D721Med (cell line): Measurements from ENCODE around the gene LARP1.

Experiments
- DNase-seq: peaks from one replicate; pipeline ENCODE4 v3.0.0; 2011; ENCODE audit warnings: low spot score; ENCODE audit not compliant: insufficient read length
- FAIRE-seq: peaks from 2 replicates; lab custom pipeline; 2011; peaks lifted over from hg19 to GRCh38; lab: Jason Lieb, UNC
- TF ChIP-seq, protein P1 (sequence below): IDR thresholded peaks from 2 replicates; pipeline ENCODE4 v1.5.1; 2012; ENCODE audit warnings: mild to moderate bottlenecking, control low read depth; ENCODE audit not compliant: insufficient read depth; ENCODE audit errors: missing control alignments

LARP1 gene

DNA sequence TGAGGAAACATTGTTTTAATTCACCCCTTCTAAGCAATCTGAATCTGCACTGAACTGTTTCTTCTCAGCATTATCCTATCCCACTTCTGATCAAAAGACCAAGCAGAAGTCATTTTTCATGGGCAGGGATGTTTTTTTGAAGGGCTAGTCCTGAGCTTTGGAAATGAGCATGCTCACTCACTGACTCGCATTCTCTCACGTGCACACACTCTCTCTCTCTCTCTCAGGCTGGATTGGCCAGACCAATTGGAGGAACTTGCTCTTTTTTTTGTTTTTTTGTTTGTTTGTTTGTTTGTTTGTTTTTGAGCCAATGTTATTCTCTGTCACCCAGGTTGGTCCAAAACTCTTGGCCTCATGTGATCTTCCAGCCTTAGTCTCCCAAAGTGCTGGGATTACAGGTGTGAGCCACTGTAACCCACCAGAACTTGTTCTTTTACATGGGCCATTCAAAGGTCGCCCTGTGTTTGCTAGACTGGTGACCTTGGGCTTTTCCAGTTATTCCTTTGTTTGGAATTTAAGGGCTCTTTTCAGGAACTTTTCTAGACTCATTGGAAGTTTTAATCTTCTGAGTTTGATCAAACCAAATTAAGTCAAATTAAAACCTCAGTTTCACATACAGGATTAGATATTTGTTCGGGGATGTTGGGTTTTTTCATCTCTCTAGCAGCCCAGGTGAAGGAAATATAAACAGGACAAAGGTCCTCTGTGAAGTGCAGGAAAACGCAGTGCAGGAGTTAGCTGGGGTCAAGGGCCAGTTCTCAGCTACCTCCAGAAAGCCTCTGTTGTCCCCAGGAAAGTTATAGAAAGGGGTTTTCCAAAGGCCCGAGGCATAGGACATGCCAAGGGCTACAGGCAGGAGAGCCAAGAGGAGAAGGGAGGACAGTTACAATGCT lies 82.1 kb downstream of the LARP1 start:
- DNase-seq (no peak), FAIRE-seq (no peak)
- TF ChIP-seq, protein P1, sequence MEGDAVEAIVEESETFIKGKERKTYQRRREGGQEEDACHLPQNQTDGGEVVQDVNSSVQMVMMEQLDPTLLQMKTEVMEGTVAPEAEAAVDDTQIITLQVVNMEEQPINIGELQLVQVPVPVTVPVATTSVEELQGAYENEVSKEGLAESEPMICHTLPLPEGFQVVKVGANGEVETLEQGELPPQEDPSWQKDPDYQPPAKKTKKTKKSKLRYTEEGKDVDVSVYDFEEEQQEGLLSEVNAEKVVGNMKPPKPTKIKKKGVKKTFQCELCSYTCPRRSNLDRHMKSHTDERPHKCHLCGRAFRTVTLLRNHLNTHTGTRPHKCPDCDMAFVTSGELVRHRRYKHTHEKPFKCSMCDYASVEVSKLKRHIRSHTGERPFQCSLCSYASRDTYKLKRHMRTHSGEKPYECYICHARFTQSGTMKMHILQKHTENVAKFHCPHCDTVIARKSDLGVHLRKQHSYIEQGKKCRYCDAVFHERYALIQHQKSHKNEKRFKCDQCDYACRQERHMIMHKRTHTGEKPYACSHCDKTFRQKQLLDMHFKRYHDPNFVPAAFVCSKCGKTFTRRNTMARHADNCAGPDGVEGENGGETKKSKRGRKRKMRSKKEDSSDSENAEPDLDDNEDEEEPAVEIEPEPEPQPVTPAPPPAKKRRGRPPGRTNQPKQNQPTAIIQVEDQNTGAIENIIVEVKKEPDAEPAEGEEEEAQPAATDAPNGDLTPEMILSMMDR = no peak

DNA sequence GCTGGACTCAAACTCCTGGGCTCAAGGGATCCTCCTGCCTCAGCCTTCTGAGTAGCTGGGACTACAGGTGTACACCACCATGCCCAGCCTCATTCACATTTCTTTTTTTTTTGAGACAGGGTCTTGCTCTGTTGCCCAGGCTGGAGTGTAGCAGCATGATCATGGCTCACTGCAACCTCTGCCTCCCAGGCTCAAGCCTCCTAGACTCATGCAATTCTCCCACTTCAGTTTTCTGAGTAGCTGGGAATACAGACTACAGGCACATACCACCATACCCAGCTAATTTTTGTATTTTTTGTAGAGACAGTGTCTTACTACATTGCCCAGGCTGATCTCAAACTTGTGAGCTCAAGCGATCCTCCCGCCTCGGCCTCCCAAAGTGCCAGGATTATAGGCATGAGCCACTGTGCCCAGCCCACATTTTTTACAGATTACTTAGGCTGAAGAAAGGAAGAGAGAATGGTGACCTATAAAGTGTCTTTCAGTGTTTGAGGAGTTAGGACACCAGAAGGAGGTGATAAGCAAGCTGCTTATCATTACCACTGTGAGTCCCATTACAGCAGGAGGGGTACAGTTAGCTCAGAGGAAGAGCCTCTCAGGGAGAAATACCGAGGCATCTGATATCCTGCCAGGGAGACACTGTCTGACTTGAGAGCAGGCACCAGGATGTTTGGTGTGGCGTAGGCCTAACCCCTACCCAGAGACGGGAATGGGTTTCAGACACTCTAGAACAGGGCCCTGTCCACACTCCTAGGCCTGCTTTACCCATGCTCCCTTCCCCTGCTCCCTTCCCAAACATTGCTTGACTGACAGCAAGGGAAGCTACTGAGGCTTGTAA lies 85.5 kb downstream of the LARP1 start:
- TF ChIP-seq, protein P1 = no peak

DNA sequence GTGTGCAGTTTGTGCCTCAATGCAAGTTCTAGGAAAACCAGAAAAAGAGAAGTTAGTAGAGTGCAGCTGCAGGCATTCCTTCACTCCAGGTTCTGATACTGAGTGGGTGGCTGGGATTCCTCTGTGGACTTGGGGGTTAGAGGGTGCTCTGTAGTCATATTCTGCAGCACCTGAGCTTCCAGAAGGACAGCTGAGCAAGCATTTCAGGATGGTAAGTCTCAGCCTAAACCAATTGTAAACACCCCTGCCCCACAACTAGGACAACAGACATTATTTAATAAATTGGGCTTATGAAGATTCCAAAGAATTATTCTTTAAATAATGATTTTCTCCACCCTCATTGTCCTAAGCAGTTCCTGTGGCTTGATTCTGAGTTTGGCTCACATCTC lies 86.1 kb downstream of the LARP1 start:
- DNase-seq = no peak
- FAIRE-seq = no peak
- TF ChIP-seq, protein P1 = no peak

More for the DNA sequence above, 85.5 kb downstream of the LARP1 start:
- DNase-seq = no peak
- no peak for FAIRE-seq

DNA sequence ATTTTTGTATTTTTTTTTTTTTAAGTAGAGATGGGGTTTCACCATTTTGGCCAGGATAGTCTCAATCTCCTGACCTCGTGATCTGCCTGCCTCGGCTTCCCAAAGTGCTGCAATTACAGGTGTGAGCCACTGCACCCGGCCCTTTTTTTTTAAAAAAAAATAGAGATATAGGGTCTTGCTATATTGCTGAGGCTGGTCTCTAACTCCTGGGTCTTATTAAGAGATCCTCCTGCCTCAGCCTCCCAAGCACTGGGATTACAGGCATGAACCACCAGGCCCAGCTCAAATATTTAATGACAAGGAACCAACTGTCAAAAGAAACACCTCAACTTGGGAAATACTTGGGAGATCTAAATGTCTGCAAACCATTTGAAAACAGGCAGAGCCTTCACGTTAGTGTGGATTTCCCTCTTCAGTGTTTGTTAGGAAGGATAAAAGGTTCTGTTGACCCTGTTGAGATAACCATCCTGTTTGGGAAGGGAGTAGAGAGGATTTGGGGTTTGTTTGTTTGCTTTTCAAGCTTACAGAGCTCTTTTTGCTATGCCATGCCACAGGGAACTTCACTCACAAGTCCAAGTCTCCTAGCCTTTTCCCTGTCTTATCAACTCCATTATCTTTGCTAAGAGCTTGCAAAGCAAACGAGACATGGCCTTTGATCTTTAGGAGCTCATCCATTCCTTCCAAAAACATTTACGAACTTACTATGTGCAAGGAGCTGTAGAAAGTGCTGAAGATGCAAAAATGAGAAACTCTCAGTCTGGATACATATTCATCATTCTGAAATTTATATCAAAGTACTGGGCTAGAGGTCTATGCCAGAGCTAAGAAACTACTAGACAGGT lies 87.7 kb downstream of the LARP1 start:
- TF ChIP-seq, protein P1 = no peak
- no peak for DNase-seq
- no peak for FAIRE-seq

DNA sequence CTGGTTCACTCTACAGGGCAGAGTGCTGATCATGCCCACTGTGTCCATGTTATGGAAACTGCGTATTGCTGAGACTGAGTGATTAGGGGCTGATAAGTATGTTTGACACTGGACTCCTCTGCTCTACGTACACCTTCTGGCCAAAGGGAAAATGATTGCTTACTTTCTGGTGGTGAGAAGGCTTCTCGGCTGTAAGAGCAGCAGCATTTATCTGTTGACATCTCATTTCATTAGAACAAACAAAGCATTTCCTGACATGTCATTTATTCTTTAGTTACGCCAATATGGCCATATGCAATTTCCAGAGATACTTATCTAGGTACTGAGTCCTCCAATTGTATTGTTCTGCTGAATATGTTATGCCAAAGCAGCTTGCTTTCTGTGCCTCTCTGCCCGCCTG lies 89.6 kb downstream of the LARP1 start:
- no peak for FAIRE-seq
- TF ChIP-seq, protein P1 = no peak
- DNase-seq = no peak

DNA sequence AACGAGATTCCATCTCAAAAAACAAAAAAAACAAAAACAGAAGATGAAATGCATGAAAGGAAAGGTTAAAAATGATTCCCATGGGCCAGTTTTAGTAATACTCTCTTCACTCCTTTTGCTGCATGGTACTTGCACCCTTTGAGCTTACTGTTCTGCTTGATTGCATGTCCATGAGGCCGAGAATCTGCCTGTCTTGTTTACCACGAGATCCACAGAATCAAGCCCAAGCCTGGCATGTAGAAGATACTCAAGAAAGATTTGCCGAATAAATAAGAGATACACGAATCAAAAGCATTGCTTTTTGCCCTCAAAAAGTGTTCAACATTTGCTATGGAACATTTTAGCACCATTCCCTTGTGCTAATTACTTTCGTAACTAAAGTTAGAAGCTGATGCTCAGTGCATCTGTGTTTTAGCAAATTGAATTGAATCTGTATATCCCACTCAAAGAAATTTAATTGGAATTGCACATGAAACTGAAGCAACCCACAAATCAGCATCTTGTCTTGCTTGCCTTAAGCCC lies 94.1 kb downstream of the LARP1 start:
- FAIRE-seq = no peak
- TF ChIP-seq, protein P1 = no peak

More for the DNA sequence above, 94.1 kb downstream of the LARP1 start:
- DNase-seq = no peak
